ENCODE data around the gene SGCG.

GRCh38 chr13:23159760-23160637, 20.8 kb upstream of the SGCG start:
- TF ChIP-seq L3MBTL2 (conservative IDR thresholded peaks at IDR 0.05) (no peak), FOXK2 (IDR thresholded peaks at IDR 0.05) (no peak), ZNF384 (IDR thresholded peaks at IDR 0.05) (no peak), SUZ12 (IDR thresholded peaks at IDR 0.05) (no peak), FOXA1 (IDR thresholded peaks at IDR 0.05) (no peak), FOXM1 (IDR thresholded peaks at IDR 0.05; ENCODE audit: borderline replicate concordance) (no peak), BHLHE40 (IDR thresholded peaks at IDR 0.05; ENCODE audit: borderline replicate concordance) (no peak), LEF1 (IDR thresholded peaks at IDR 0.05; ENCODE audit: borderline replicate concordance) (no peak), TARDBP (IDR thresholded peaks at IDR 0.05) (no peak), SP1 (IDR thresholded peaks at IDR 0.05) (no peak), HDGF (IDR thresholded peaks at IDR 0.05; ENCODE audit: borderline replicate concordance) (no peak), NFRKB (IDR thresholded peaks at IDR 0.05) (no peak), ARNT (IDR thresholded peaks at IDR 0.05) (no peak), ELF4 (IDR thresholded peaks at IDR 0.05) (no peak)

Measured in HEK293T (cell line).